Measurements from ENCODE around the gene PCTP.

Gene PCTP

DNA sequence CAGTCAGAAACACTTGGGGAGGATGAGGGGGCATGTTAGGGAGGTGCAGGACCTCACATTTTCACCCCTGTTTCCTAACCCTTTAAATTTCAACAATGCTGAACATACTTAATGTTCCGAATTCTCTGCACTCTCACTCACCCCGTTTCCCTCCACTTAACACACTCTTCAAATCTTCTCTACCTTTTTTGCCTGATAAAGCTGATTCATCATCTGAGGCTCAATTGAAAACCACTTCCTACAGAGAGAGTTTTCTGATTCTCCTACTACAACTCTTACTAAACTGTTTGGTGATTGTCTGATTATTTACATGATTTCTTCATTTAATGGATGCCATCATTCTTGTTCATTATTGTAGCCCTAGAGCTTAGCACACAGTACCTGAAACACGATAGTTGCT, 42.4 kb downstream of the PCTP start:
- no peak for DNase-seq (ENCODE audit: low read depth, low spot score)

DNA sequence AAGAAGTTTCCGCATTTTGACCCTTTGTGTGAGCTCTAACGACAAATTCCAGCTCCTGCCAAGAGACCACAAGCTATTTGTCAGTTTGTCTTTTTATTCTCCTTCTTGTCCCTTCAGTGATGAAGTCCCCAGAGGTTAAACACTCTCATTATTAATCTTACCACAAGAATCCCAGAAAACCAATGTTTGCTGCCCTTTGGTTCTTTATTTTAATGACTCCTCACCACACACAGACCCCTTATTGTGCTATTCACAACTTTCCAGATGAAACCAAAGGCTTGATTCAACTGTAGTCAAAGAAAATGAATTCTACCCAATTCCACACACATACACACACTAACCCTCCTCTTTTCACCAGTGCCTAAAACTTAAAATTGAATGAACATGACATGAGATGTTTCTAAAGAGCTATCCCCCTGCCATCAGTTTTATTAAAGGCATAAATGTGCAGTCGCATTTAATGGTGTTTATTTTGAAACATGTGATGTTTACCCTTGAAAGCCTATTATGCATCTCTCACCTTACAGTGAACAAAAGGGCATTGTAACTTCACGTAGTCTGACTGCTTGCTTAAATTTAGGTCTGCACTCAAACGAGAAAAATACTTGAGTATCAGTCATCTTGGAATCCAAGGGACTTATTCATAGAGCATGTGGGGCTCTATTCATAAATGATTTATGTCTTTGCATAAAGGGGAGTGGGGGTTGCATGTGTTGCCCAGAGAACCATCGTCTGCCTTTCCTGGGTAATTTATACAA, 44.1 kb downstream of the PCTP start:
- no peak for DNase-seq (ENCODE audit: low read depth, low spot score)

DNA sequence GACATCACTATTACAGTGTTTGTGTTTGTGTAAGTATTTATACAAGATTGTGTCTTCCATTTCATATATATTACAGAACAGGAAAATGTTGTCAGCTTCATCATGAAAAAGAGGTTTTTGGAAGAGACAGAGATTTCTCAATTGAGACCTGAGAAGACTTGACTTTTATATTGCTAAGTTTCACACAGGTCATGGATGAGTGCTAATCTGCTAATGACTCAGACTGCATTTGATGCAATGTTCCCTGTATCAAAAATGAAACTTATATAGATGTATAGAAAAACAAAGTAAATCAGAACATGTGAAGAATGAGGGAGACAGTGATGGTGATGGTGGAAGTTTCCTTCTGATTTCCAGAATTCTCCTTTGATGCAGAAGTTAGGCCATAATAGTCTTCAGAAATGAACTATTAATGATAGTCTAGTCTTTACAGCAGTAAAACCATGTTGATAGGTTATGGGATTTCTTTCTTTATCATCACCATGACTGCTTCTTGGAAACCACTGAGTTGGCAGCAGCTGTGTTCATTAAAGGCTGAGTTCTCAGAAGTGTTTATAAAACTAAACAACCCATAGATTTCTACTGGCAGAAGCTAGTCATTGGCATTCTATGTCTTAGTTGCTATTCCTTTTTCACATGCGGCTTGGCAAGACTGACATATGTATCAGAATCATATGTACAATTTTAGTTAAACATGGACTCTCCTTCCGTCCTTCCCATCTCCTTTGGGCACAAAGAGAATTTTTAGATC, 56.1 kb downstream of the PCTP start:
- no peak for DNase-seq (ENCODE audit: low read depth, low spot score)

DNA sequence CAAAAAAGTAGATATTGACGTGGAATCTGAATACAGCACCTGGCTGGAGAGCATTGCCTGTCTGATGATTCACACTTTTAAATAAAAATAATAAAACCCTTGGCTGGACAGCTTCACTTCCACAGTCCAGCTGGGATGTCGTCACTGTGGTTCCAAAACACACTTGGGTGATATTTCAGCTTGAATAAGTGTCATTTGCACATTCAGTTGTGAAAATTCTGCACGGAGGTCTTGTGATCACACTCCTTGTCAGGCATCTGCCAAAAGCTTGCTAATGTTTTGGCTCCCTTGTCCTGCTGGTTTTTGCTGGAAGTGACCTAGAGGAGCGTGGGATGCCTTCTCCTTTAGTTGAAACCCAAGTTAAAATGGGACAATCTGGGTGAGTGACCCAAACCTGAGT, 60.7 kb downstream of the PCTP start:
- DNase-seq (ENCODE audit: low read depth, low spot score), result no peak

DNA sequence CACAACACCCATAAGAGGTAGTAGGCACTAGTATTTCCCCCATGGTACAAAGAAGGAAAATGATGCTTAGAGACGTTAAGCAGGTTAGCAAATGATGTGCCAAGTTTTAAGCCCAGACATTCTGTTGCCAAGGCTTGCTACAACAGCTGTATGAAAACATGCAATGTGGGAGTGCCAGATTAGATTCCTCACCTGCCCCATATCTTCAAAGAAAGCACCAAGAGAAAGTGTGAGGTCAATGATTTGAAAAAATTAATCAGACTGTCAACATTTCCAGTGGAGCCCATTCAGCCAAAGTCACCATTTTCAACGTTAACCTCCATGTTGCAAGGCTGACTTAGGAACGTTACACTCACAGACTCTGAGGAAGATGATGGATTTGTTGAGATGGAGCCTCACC, 61.5 kb downstream of the PCTP start:
- no peak for DNase-seq (ENCODE audit: low read depth, low spot score)

DNA sequence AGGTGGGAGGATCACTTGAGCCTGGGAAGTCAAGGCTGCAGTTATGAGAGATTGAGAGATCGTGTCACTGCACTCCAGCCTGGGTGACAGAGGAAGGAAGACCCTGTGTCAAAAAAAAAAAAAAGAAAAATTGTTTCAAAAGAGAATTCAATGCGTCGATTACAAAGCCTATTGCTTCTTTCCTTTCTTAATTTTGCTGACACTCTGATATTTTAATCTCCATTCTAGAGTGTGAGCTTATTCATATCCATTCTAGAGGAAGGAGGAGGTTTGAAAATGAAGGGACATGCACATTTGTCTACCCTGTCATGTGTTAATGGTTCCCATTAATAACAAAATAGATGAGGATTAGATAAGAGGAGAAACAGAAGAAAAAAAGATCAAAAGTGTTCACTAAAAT, 63.1 kb downstream of the PCTP start:
- no peak for DNase-seq (ENCODE audit: low read depth, low spot score)

DNA sequence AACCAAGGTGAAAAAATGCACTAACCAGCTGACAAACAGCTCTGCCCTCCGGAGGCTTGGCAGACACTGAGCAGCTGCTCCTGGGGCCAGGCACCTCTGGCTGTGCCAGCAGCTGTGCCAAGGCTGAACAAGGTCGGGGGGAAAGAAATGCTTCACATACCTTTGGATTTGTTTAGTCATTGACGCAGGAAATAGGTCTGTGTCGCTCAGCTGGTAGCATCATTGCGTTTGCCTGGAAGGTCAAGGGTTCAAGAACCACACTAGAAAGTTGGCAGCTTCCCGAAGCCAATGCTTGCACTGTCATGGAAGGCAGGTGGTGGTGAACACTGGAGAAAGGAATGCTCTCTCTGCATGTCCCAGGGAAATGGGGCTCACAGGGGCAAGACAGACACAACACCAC, 63.5 kb downstream of the PCTP start:
- no peak for DNase-seq (ENCODE audit: low read depth, low spot score)

DNA sequence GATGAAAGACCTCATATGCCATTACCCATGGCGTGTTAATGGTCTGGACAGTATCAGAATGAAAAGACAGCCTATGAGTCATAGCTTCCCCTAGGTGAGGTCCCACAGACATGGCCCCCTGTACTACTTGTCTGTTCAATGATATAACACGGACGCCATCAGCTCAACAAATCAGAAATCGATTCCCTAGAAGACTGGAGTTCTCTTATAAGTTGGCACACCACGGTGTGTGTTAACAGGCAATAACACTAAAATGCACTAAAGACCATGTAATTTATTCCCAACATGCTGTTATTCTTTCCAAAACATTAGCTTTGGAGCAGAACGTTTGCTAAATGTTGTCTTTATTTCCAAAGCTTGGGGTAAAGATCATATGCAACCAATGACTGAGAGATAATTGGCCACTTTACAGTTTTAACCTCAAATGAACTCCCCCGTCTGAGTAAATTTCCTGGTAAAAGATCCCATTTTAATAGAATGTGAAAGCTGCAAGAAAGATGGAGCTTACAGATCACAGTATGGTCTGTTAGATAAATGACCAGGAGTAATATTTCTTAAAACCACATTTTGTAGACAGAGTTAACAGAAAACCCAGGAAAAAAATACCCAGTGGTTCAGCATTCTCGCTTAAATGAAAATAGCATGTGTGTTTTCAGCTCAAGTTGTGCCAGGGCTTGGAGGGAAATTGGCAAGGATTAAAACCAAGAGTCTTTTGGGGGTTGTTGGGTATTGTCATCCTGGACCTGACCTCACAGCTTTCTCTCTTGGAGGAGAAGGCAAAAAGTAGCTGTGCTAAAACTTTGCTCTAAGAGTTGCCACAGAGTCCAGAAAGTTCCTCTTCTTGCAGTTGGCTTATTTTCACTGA, 65.9 kb downstream of the PCTP start:
- DNase-seq (ENCODE audit: low read depth, low spot score), result no peak

DNA sequence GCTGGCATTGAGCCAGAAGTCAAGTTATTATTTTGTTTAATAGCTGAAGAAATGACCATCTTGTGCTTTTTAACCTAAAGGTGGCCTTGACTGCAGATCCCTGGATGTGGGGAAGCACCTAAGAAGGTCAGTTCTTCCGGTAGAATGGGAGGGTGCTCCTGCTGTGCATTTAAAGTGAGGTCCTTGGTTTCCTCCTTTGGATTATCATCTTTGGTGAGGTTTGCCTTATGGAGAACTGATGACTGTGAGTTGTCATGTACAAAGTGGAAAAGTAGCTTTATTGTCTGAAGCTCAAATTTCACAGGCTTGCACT, 66.5 kb downstream of the PCTP start:
- DNase-seq (ENCODE audit: low read depth, low spot score), result no peak

DNA sequence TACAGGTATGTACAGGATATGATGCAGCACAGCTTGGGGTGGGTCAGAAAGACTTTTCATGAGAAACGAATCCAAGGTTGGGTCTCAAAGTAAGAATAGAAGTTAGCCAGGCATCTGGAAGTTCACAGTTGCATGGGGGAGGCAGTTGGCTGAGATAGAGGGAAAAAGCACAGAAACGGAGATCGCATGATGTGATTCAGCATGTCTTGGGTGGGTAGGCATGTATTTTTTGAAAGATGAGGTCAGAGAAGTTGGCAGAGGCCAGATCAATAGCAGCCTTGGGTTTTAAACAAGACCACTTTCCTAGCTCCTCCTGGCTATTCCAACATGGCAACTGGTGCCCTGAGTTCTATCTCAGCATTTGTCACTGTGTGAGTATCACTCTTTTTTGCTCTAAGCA, 67.2 kb downstream of the PCTP start:
- DNase-seq (ENCODE audit: low read depth, low spot score), result no peak

DNA sequence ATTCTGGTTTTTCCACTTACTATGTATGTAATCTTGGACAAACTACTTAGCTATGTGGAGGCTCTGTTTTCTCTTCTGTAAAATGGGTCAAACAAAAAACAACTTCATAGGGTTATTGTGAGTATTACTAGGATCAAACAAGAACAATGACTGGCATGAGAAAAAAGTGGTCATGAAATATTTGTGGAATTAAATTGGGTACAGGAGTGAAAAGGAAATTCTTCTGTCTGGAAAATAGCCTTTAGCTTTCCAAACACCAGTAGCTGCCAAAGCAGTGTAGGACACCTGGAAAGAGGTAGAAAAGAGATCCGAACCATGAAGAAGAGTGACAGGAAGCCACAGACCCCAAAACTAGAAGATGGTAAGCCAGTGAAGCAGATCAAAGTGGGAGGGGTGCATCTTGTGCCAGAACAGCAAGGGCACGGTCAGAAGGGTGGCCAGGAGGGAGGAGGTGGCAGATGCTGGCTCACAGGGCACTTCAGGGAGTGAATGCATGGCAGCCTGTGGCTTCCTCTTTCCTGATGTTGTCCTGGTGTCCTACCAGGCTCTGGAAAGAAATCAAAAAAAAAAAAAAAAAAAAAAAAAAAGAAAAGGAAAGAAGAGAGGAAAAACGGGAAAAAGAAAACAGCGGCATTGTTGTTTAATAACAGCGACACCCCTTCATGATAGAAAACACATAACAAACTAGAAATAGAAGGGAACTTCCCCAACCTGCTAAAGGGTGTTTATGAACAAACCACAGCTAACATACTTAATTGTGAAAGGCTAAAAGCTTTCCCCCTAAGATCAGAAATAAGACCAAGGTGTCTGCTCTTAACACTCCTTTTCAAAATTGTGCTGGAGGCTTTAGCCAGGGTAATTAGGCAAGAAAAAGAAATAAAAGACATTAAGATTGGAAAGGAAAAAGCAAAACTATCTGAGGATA, 67.9 kb downstream of the PCTP start:
- no peak for DNase-seq (ENCODE audit: low read depth, low spot score)

DNA sequence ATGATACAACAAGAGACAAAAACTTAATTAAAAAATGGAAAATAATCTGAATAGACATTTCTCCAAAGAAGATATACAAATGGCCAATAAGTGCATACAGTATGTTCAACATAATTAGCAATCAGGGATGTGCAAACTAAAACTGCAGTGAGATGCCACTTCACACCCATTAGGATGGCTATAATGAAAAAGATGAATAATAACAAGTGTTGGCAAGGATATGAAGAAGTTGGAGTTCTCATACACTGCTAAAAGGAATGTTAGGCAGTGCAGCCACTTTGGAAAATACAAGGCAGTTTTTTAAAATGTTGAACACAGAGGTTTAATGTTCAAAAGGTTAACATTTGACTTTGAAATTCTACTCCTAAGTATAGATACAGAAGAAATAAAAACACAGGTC, 69.8 kb downstream of the PCTP start:
- no peak for DNase-seq (ENCODE audit: low read depth, low spot score)

DNA sequence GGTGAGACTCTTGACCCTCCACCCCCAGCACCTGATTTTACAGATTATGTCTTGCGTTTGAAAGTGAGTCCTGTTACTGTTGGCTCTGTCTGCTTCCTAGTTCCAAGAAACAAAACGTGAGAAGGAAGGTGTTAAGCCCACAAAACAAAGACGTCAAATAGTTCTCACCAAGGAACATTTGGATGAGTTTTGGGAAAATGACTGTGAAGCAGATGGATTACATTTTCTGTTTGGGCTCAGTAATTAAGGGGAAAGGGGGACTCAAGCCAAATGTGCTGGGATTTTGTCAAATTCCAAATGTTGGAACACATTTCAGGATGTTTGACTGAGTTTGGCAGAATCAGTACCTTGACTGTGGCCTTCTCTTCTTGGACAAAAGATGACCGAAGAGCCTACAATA, 71.2 kb downstream of the PCTP start:
- no peak for DNase-seq (ENCODE audit: low read depth, low spot score)

DNA sequence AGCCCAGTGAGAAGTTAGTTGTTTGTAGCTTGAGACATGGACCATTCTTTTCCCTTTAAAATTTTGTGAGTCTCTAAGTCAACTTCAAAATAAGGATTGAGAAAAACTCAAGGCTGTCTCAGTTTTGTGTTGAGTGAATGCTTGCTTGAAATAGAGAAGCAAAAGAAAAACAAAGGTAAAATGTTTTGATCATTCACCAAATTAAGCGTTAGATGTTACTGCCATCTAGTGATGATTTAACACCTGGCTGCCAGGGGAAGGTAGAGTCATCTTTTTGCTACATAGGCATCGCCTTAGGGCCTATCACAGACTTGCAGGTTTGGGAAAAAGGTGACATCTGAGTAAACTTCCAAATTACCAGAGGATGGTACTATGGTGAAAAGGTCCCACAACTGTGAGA, 74.4 kb downstream of the PCTP start:
- DNase-seq (ENCODE audit: low read depth, low spot score), result no peak
